Progenitor cell of endocrine pancreas (in vitro differentiated cells): ENCODE results near the gene TESPA1. TPM values are rescaled to one million over a fixed set of nuclear protein-coding genes. Genes with fewer than 3 reads are reported as not detected.
"Not testable (repeated sequence)": the region's sequence is repeated elsewhere in the genome, so short reads cannot be mapped to it uniquely, and the experiment has no call there.

Source experiments
- DNase-seq: peaks from one replicate; pipeline ENCODE4 v3.0.0; 2021; ENCODE audit warnings: low spot score; ENCODE audit not compliant: unreplicated experiment
- H3K27ac Mint-ChIP-seq: 2 replicates; pipeline ENCODE4 v1.8.0; 2021; ENCODE audit warnings: mild to moderate bottlenecking, moderate library complexity, mixed read lengths
- H3K27me3 Mint-ChIP-seq: 2 replicates; pipeline ENCODE4 v1.8.0; 2021; ENCODE audit warnings: mixed read lengths
- H3K36me3 Mint-ChIP-seq: 2 replicates; pipeline ENCODE4 v1.8.0; 2022; ENCODE audit warnings: mixed read lengths; ENCODE audit not compliant: insufficient read depth
- H3K4me1 Mint-ChIP-seq: 2 replicates; pipeline ENCODE4 v1.8.0; 2021; ENCODE audit warnings: low read depth, mixed read lengths
- H3K4me3 Mint-ChIP-seq: 2 replicates; pipeline ENCODE4 v1.8.0; 2021; ENCODE audit warnings: low read depth, mild to moderate bottlenecking, moderate library complexity, mixed read lengths
- H3K9me3 Mint-ChIP-seq: 2 replicates; pipeline ENCODE4 v1.8.0; 2021; ENCODE audit warnings: low read depth, mixed read lengths
- total RNA-seq: library from RNA; stranded (reverse); gene quantifications from 2 replicates; pipeline ENCODE4 v1.2.1, GENCODE V29; 2021
- TF ChIP-seq, protein P1 (sequence below): fragments of 200-600 bp; sonication (generic); IDR thresholded peaks from one replicate; pipeline ENCODE4 v1.5.0; 2021; ENCODE audit warnings: antibody characterized with exemption, mild to moderate bottlenecking; ENCODE audit not compliant: unreplicated experiment

Gene TESPA1
- total RNA-seq, 1 donor from 2014 or later = not detected

DNA sequence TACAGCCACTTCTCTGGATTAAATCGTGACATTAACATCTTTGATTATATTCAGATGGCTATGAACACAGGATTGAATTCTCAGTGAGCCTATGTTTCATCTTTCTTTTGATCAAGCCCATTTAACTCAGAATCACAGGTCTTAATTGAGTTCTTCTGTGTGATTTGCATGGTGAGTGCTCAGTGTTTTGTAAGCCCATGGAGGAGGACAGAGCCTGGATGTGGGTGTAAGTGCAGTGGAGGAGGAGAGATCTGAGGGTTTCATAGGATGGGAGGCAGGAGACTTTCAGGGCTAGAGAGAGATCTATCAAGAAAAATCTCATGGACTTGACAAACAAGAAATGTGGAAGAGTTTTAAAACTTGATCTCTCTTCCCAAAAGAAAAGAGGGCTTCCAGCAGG, 5.3 kb upstream of the TESPA1 start:
- no peaks in the 10 kb centered on the region for H3K4me1 Mint-ChIP-seq
- TF ChIP-seq, protein P1, sequence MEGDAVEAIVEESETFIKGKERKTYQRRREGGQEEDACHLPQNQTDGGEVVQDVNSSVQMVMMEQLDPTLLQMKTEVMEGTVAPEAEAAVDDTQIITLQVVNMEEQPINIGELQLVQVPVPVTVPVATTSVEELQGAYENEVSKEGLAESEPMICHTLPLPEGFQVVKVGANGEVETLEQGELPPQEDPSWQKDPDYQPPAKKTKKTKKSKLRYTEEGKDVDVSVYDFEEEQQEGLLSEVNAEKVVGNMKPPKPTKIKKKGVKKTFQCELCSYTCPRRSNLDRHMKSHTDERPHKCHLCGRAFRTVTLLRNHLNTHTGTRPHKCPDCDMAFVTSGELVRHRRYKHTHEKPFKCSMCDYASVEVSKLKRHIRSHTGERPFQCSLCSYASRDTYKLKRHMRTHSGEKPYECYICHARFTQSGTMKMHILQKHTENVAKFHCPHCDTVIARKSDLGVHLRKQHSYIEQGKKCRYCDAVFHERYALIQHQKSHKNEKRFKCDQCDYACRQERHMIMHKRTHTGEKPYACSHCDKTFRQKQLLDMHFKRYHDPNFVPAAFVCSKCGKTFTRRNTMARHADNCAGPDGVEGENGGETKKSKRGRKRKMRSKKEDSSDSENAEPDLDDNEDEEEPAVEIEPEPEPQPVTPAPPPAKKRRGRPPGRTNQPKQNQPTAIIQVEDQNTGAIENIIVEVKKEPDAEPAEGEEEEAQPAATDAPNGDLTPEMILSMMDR = no peak
- H3K4me3 Mint-ChIP-seq = no peak overlapping the region
- no peak for DNase-seq
- peaks cover 8% of the 10 kb centered on the region for H3K27me3 Mint-ChIP-seq
- no peaks in the 10 kb centered on the region for H3K9me3 Mint-ChIP-seq
- no peaks in the 10 kb centered on the region for H3K36me3 Mint-ChIP-seq
- no peak overlapping the region for H3K27ac Mint-ChIP-seq

GRCh38 chr12:54988402-54989054, 4.0 kb upstream of the TESPA1 start:
- no peaks in the 10 kb centered on the region for H3K4me1 Mint-ChIP-seq
- no peaks in the 10 kb centered on the region for H3K9me3 Mint-ChIP-seq

DNA sequence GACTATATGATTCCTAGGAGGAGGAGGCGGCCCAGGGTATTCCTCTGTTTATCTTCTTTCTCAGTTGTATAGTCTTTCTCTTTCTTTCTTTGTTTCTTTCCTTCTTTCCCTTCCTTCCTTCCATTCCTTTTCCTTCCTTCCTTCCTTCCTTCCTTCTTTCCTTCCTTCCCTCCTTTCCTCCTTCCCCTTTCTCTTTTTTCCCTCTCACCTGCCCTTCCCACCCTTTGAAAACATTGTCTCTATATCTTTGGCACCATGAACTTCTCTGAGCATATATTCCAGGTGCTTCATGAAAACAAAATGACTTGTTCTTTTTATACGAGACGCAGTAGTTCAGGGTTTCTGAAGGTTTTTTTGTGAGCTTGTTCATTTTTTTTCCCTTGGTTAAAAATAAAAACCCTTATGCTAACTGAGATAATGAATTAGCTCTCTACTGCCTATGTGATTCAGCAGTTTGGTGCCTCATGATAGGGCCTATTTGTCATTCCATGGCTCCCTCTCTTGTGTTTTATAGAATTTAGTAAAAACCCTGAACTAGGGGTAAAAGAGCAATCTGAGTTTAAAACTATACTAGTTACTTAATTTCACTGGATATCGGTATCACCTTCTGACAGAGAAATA, 3.2 kb upstream of the TESPA1 start:
- DNase-seq = no peak
- Mint-ChIP-seq H3K27ac (no peak overlapping the region), H3K27me3 (peaks cover 8% of the 10 kb centered on the region), H3K4me1 (no peaks in the 10 kb centered on the region), H3K4me3 (no peak overlapping the region), H3K36me3 (no peaks in the 10 kb centered on the region), H3K9me3 (no peaks in the 10 kb centered on the region)
- TF ChIP-seq, protein P1 = no peak

More at GRCh38 chr12:54988402-54989054, 4.0 kb upstream of the TESPA1 start:
- H3K27ac Mint-ChIP-seq = no peak overlapping the region
- DNase-seq = no peak
- no peak overlapping the region for H3K4me3 Mint-ChIP-seq
- TF ChIP-seq, protein P1 = no peak
- no peaks in the 10 kb centered on the region for H3K36me3 Mint-ChIP-seq
- H3K27me3 Mint-ChIP-seq = peaks cover 8% of the 10 kb centered on the region

GRCh38 chr12:54986773-54987172, 2.2 kb upstream of the TESPA1 start:
- not testable (repeated sequence) for H3K4me3 Mint-ChIP-seq, H3K27ac Mint-ChIP-seq, H3K27me3 Mint-ChIP-seq, H3K9me3 Mint-ChIP-seq, H3K4me1 Mint-ChIP-seq, H3K36me3 Mint-ChIP-seq, DNase-seq

DNA sequence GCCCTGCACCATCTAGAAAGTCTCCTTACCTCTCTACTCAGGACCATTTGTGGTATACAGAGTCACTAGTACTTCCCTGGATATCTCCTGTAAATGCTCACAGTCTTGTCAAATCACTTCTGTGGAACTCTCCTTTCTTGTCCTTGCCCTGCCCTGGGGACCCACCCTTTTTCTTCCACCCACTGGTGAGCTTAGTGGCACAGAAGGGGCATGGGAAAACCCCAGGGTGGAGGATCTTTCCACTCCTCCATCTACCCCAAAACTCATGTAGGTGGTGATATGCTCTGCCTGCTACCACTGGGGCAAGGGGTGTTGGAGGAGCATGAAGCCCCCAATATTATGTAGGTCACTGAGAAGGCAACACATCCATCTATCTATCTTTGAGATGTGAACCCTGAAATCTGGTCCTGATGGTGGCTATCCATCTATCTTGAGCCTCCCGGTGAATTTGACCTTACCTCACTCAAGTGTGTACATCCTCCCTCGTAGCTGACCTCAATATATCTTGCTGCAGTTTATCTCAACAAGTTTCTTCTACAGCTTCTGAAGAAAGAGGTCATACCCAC, 943 bp downstream of the TESPA1 start:
- no peak for DNase-seq
- Mint-ChIP-seq H3K27me3 (peaks cover 4% of the 10 kb centered on the region), H3K36me3 (no peaks in the 10 kb centered on the region), H3K27ac (no peak overlapping the region), H3K4me3 (no peak overlapping the region), H3K4me1 (no peaks in the 10 kb centered on the region), H3K9me3 (no peaks in the 10 kb centered on the region)
- TF ChIP-seq, protein P1 = no peak
